H9 (cell line): Measurements from ENCODE around the gene CORT. TPM values are rescaled to one million over a fixed set of nuclear protein-coding genes. Genes with fewer than 3 reads are reported as not detected.
"Not testable (repeated sequence)": the region's sequence is repeated elsewhere in the genome, so short reads cannot be mapped to it uniquely, and the experiment has no call there.

Experiments
- DNase-seq: peaks from one replicate; pipeline ENCODE4 v3.0.0-alpha.2; 2017
- H2AFZ ChIP-seq: one replicate; pipeline ENCODE4 v1.6.1; 2013; ENCODE audit warnings: mild to moderate bottlenecking, low read length, control low read depth, moderate library complexity
- H2AK5ac ChIP-seq: 2 replicates; pipeline ENCODE4 v1.6.1; 2013; ENCODE audit warnings: low read length, control low read depth, mixed read lengths; ENCODE audit not compliant: insufficient read length
- H2BK120ac ChIP-seq: one replicate; pipeline ENCODE4 v1.6.1; 2013; ENCODE audit warnings: low read depth, mild to moderate bottlenecking, low read length, control low read depth, inconsistent platforms; ENCODE audit not compliant: poor library complexity, severe bottlenecking
- H2BK12ac ChIP-seq: 2 replicates; pipeline ENCODE4 v1.6.1; 2013; ENCODE audit warnings: low read length, control low read depth, mixed read lengths, low read depth; ENCODE audit not compliant: insufficient read length
- H2BK15ac ChIP-seq: 2 replicates; pipeline ENCODE4 v1.6.1; 2013; ENCODE audit warnings: low read depth, low read length, control low read depth
- H2BK20ac ChIP-seq: one replicate; pipeline ENCODE4 v1.6.1; 2013; ENCODE audit warnings: low read depth, mild to moderate bottlenecking, low read length, control low read depth, inconsistent platforms; ENCODE audit not compliant: poor library complexity, severe bottlenecking
- H2BK5ac ChIP-seq: 2 replicates; pipeline ENCODE4 v1.6.1; 2013; ENCODE audit warnings: low read length, control low read depth, mixed read lengths; ENCODE audit not compliant: insufficient read length
- H3K14ac ChIP-seq: 2 replicates; pipeline ENCODE4 v1.6.1; 2013; ENCODE audit warnings: low read length, control low read depth; ENCODE audit not compliant: insufficient read depth
- H3K18ac ChIP-seq: 2 replicates; pipeline ENCODE4 v1.6.1; 2013; ENCODE audit warnings: low read depth, mild to moderate bottlenecking, mixed read lengths, low read length, control low read depth; ENCODE audit not compliant: insufficient read length
- H3K23ac ChIP-seq: 2 replicates; pipeline ENCODE4 v1.6.1; 2013; ENCODE audit warnings: low read length, control low read depth, mixed read lengths, low read depth; ENCODE audit not compliant: insufficient read length
- H3K23me2 ChIP-seq: 2 replicates; pipeline ENCODE4 v1.6.1; 2013; ENCODE audit warnings: low read depth, mild to moderate bottlenecking, mixed read lengths, low read length, control low read depth; ENCODE audit not compliant: insufficient read length, poor library complexity, severe bottlenecking
- H3K27ac ChIP-seq: 2 replicates; pipeline ENCODE4 v1.5.1; 2013; ENCODE audit warnings: low read length, control low read depth, mixed read lengths, low read depth; ENCODE audit not compliant: insufficient read length
- H3K27me3 ChIP-seq: 2 replicates; pipeline ENCODE4 v1.6.1; 2013; ENCODE audit warnings: low read length, control low read depth, inconsistent platforms; ENCODE audit not compliant: insufficient read depth
- H3K4ac ChIP-seq: 2 replicates; pipeline ENCODE4 v1.6.1; 2013; ENCODE audit warnings: low read depth, mild to moderate bottlenecking, control low read depth, inconsistent platforms, low read length, moderate library complexity
- H3K4me1 ChIP-seq: 2 replicates; pipeline ENCODE4 v1.6.1; 2013; ENCODE audit warnings: low read length, control low read depth, inconsistent platforms; ENCODE audit not compliant: insufficient read depth
- H3K4me2 ChIP-seq: 2 replicates; pipeline ENCODE4 v1.6.1; 2013; ENCODE audit warnings: low read length, control low read depth, mixed read lengths; ENCODE audit not compliant: insufficient read length, insufficient read depth
- H3K56ac ChIP-seq: 2 replicates; pipeline ENCODE4 v1.6.1; 2013; ENCODE audit warnings: low read depth, mild to moderate bottlenecking, mixed read lengths, low read length, control low read depth; ENCODE audit not compliant: insufficient read length
- H3K79me1 ChIP-seq: 2 replicates; pipeline ENCODE4 v1.6.1; 2013; ENCODE audit warnings: low read depth, mild to moderate bottlenecking, moderate library complexity, low read length, control low read depth, inconsistent platforms; ENCODE audit not compliant: insufficient read depth, poor library complexity, severe bottlenecking
- H3K79me2 ChIP-seq: 2 replicates; pipeline ENCODE4 v1.6.1; 2013; ENCODE audit warnings: low read length, control low read depth, inconsistent platforms; ENCODE audit not compliant: insufficient read depth
- H3K9ac ChIP-seq: 2 replicates; pipeline ENCODE4 v1.6.1; 2013; ENCODE audit warnings: low read length, control low read depth, mixed read lengths; ENCODE audit not compliant: insufficient read length; ENCODE audit errors: extremely low read depth
- H3K9me3 ChIP-seq: one replicate; pipeline ENCODE4 v1.6.1; 2013; ENCODE audit warnings: low read depth, low read length, inconsistent platforms; ENCODE audit not compliant: control insufficient read depth
- H3T11ph ChIP-seq: one replicate; pipeline ENCODE4 v1.6.1; 2013; ENCODE audit warnings: mild to moderate bottlenecking, low read length, control low read depth, inconsistent platforms
- H4K20me1 ChIP-seq: one replicate; pipeline ENCODE4 v1.6.1; 2013; ENCODE audit not compliant: control insufficient read depth, insufficient read length, insufficient read depth
- H4K5ac ChIP-seq: 2 replicates; pipeline ENCODE4 v1.6.1; 2013; ENCODE audit warnings: low read depth, mild to moderate bottlenecking, mixed read lengths, low read length, control low read depth; ENCODE audit not compliant: insufficient read length
- H4K8ac ChIP-seq: replicated peaks from 2 replicates; pipeline ENCODE4 v1.6.1; 2013; ENCODE audit warnings: low read length, control low read depth, mixed read lengths, low read depth; ENCODE audit not compliant: insufficient read length
- H4K91ac ChIP-seq: 2 replicates; pipeline ENCODE4 v1.6.1; 2013; ENCODE audit warnings: low read depth, mild to moderate bottlenecking, moderate library complexity, mixed read lengths, low read length, control low read depth; ENCODE audit not compliant: insufficient read length
- H3K27ac Mint-ChIP-seq, 3 experiments: 2 replicates in 2 of 3; 3 replicates in 1 of 3; pipeline ENCODE4 v1.8.0; 2020 to 2021; ENCODE audit warnings: mixed read lengths in 3 of 3, mild to moderate bottlenecking in 1 of 3, moderate library complexity in 1 of 3
- H3K27me3 Mint-ChIP-seq: 2 replicates; pipeline ENCODE4 v1.8.0; 2021; ENCODE audit warnings: low read depth, mild to moderate bottlenecking, moderate library complexity, mixed read lengths
- H3K36me3 Mint-ChIP-seq, 3 experiments: 2 replicates in 2 of 3; 3 replicates in 1 of 3; pipeline ENCODE4 v1.8.0; 2020 to 2021; ENCODE audit warnings: low read depth in 3 of 3, mixed read lengths in 3 of 3; ENCODE audit not compliant: insufficient read depth in 1 of 3
- H3K4me1 Mint-ChIP-seq, 2 experiments: 2 replicates each; pipeline ENCODE4 v1.8.0; 2020; ENCODE audit warnings: mixed read lengths in 2 of 2
- H3K4me3 Mint-ChIP-seq, 2 experiments: 2 replicates in 1 of 2; 3 replicates in 1 of 2; pipeline ENCODE4 v1.8.0; 2020 to 2021; ENCODE audit warnings: mild to moderate bottlenecking in 2 of 2, mixed read lengths in 2 of 2, moderate library complexity in 1 of 2
- H3K9me3 Mint-ChIP-seq, 2 experiments: 2 replicates in 1 of 2; 3 replicates in 1 of 2; pipeline ENCODE4 v1.8.0; 2020; ENCODE audit warnings: mild to moderate bottlenecking in 2 of 2, mixed read lengths in 2 of 2, moderate library complexity in 1 of 2
- WGBS: extraction: QIAGEN DNeasy Blood & Tissue Kit; methylation state at CpG from one replicate; pipeline ENCODE4 v1.1.7; 2013; ENCODE audit warnings: missing lambda C conversion rate, low lambda C conversion rate, mixed read lengths; ENCODE audit not compliant: insufficient read length; ENCODE audit errors: extremely low coverage; 5-methylcytosine and 5-hydroxymethylcytosine counted together
- total RNA-seq: library from RNA; stranded (reverse); gene quantifications from 2 replicates; pipeline ENCODE4 v1.2.1, GENCODE V29; 2021
- TF ChIP-seq, protein P1 (sequence below): fragments of 200-600 bp; sonication (generic); conservative IDR thresholded peaks from 3 replicates; pipeline ENCODE4 v1.8.0; 2021; ENCODE audit warnings: antibody characterized with exemption, mild to moderate bottlenecking

The CORT gene
- total RNA-seq, 1 experiment from 2014 or later, result not detected

DNA sequence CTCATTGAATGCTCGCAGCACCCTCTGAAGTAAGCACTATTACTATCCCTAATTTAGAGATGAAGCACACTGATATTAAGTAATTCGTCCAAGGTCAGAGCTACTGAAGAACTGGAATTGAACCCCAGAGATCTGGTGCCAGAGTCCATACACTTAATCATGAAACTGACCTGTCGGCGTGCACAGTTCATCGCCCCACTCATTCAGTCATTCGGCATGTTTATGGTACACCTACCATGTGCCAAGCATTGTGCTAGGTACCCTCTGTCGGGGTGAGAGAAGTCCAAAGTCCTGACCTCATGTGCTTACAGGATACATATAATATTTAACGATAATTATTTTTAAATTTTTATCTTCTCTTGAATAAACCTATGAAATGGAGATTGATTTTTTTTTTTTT lies 25.2 kb upstream of the CORT start:
- no peak overlapping the region for H3K27ac Mint-ChIP-seq
- Histone ChIP-seq H2AK5ac (no peak overlapping the region), H3K4me2 (no peak overlapping the region), H3K79me1 (no peaks in the 10 kb centered on the region), H2BK120ac (no peak overlapping the region), H3K56ac (no peak overlapping the region), H3K4me1 (no peaks in the 10 kb centered on the region; the same call in 1 of the 2 replicates), H3K79me2 (no peaks in the 10 kb centered on the region), H3T11ph (no peak overlapping the region), H3K14ac (no peak overlapping the region), H2BK5ac (no peak overlapping the region), H3K4ac (no peak overlapping the region), H3K18ac (no peak overlapping the region), H3K9me3 (no peaks in the 10 kb centered on the region), H2BK12ac (no peak overlapping the region), H3K27ac (no peak overlapping the region), H4K91ac (no peak overlapping the region), H2BK15ac (no peak overlapping the region), H4K5ac (no peak overlapping the region), H2AFZ (no peak overlapping the region), H4K20me1 (no peaks in the 10 kb centered on the region), H3K23me2 (no peaks in the 10 kb centered on the region), H3K9ac (no peak overlapping the region), H4K8ac (no peak overlapping the region), H3K27me3 (no peaks in the 10 kb centered on the region), H2BK20ac (no peak overlapping the region), H3K23ac (no peak overlapping the region)
- peaks cover 7 to 8% of the 10 kb centered on the region in 2 experiments for H3K4me1 Mint-ChIP-seq
- no peaks in the 10 kb centered on the region for H3K27me3 Mint-ChIP-seq
- DNase-seq, result no peak
- no peaks in the 10 kb centered on the region for H3K9me3 Mint-ChIP-seq
- TF ChIP-seq, protein P1, sequence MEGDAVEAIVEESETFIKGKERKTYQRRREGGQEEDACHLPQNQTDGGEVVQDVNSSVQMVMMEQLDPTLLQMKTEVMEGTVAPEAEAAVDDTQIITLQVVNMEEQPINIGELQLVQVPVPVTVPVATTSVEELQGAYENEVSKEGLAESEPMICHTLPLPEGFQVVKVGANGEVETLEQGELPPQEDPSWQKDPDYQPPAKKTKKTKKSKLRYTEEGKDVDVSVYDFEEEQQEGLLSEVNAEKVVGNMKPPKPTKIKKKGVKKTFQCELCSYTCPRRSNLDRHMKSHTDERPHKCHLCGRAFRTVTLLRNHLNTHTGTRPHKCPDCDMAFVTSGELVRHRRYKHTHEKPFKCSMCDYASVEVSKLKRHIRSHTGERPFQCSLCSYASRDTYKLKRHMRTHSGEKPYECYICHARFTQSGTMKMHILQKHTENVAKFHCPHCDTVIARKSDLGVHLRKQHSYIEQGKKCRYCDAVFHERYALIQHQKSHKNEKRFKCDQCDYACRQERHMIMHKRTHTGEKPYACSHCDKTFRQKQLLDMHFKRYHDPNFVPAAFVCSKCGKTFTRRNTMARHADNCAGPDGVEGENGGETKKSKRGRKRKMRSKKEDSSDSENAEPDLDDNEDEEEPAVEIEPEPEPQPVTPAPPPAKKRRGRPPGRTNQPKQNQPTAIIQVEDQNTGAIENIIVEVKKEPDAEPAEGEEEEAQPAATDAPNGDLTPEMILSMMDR, result no peak
- H3K36me3 Mint-ChIP-seq, result peaks cover 9 to 34% (median 17%) of the 10 kb centered on the region in 3 experiments; a peak in 6 of 7 replicates
- no peak overlapping the region for H3K4me3 Mint-ChIP-seq
- no CpG with 5 or more reads among the region's 8 CpGs for WGBS

GRCh38 chr1:10425826-10426534 lies 23.9 kb upstream of the CORT start:
- not testable (repeated sequence) for H3K4me1 ChIP-seq, H2BK20ac ChIP-seq, H2BK15ac ChIP-seq, H3K27ac ChIP-seq, H3K4ac ChIP-seq, H3K23me2 ChIP-seq, H4K5ac ChIP-seq, DNase-seq, H3K18ac ChIP-seq, H3K14ac ChIP-seq, H3K9me3 ChIP-seq, H3K4me2 ChIP-seq, H2BK5ac ChIP-seq, H2AK5ac ChIP-seq, H3K79me2 ChIP-seq, H3K27me3 Mint-ChIP-seq, H3K23ac ChIP-seq, H3K9ac ChIP-seq, H4K91ac ChIP-seq, H3K4me3 Mint-ChIP-seq, H3K27me3 ChIP-seq, H3K9me3 Mint-ChIP-seq, H3T11ph ChIP-seq, H2AFZ ChIP-seq, H4K20me1 ChIP-seq, H2BK12ac ChIP-seq, H3K79me1 ChIP-seq, H4K8ac ChIP-seq, H2BK120ac ChIP-seq, H3K56ac ChIP-seq
- Mint-ChIP-seq H3K27ac (peak overlapping the region; percentile 82 to 88 (median 84)), H3K4me1 (peaks cover 11 to 15% of the 10 kb centered on the region in 2 experiments), H3K36me3 (peaks cover 0 to 21% (median 5%) of the 10 kb centered on the region in 3 experiments; a peak in 5 of 7 replicates)
- WGBS, result no CpG with 5 or more reads among the region's 21 CpGs
